GM21515 (cell line): ENCODE measurements around the gene ARAP1.

Source experiments
- ATAC-seq: cut with Tn5 transposase; IDR thresholded peaks from one replicate; pipeline ENCODE4 v1.9.1; 2021; ENCODE audit not compliant: unreplicated experiment

The ARAP1 gene

DNA sequence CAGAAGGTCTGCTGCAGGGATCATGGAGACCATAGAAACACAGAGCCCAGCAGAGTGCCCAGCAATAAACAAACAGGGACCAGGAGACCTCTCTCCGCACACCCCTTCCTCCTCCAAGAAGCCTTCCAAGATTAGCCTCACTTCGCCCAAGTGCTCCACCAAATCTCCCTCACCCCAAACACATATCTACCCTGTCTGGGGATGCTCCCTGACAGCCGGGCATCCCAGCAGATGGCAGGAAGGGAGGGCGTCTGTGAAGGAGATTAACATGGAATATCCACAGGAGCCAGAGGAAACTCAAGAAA lies 26.5 kb downstream of the ARAP1 start:
- no peak for ATAC-seq

DNA sequence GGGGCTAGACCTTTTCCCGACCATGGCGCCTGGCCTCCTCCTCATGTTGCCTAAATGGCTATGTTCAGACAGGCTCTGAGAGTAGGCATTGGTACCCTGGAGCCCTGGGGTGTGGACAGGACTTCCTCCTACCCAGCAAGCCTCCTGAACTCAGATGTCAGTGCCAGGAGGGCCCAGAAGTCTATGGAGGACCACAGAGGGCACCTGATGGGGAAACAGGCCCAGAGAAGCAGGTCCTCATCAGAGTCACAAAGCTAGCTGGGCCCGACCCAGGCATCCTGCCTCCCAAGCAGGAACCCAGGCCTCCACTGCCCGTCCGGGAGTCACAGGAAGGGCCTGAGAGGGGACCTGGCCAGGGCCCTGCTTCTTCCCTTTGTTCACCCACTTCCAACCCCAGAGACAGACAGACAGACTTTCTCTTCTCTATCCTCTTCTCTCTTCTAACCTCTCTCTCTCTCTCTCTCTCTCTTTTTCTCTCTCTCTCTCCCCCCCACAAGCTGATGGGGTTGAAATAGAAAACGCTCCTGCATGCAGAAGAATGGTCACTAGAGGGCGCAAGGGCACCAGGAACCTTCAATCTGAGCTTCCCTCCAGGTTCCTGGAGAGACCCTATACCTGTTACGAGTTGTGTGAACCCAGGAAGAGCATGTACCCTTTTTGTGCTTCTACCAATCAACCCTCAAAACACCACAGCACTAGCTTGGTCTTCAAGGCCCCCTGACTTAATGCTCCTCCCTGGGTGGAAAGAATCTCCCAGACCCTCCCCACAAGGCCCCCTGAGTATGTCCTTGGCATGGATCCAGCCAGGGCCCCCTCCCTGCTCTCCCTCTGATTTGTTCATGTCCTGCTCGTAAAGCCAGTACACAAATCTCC lies 27.1 kb downstream of the ARAP1 start:
- no peak for ATAC-seq

DNA sequence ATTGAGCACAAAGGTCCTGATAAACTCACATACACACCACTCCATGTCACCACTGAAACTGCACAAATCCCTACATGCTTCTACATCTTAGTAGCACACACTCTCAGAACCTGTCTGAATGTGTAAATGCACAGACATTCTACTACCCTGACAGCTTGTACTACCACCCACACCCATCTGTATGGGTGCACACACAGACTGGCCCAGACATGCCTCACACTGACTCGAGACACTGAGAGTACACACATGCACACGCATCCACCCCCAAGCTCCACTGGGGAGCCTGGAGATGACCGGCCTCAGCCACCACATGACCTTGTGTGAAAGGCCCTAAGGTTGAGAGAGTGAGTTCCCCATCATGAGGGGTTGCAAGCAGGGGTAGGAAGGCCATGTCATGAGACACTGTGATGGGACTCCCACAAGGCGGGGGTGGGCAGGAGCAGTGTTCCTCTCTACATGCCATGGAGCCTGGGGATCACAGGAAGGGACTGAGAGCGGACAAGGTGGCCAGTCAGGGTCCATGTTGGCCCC lies 28.1 kb downstream of the ARAP1 start:
- no peak for ATAC-seq

DNA sequence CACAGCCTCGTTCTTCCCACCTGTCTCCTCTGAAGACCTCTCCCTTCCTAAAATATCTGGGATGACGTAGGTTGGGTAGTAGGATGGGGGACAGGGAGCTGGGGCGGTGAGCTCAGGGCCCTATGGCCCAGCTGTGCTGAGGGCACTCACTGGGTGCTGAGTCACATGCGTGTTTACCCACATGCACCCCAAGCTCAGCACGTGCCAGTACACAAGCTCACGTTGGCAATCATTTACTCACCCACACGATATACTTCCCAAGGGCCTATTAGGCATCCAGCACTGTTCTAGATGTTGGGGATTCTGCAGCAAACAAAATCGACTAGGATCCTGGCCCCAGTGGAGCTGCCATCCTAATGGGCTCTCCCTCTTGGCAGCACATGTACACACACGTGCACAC lies 28.7 kb downstream of the ARAP1 start:
- no peak for ATAC-seq

DNA sequence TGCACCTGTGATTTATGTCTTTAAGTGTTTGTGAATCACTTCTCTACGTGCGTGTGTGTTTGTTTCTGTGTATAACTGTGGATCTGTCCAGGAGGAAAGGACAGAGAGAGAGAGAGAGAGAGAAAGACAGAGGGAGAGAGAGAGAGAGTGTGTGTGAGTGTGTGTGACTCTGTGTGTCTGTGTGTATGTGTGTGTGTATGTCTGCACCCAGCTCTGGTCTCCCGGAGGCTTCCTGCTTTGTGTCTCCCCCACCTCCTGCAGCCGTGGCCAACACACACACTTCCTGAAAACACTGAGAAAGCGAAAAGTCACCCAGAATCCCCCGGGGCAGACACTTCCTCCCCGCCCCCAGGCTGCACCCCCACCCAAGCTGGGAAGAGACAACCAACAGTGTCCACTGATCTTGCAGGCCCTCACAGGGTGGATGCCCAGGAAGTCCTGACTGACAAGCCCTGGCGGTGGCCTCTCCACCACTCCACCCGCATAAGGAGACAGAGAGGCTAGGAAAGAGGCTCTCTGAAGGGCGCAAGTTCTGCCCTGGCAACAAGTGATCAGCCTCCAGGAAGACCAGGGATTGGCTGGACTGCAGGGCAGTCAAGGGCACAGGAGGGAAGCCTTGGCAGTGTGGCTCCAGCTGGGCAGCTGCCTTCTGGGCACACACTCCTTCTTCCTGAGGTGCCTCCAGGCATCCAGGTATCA lies 30.0 kb downstream of the ARAP1 start:
- peak; percentile 63 for ATAC-seq

DNA sequence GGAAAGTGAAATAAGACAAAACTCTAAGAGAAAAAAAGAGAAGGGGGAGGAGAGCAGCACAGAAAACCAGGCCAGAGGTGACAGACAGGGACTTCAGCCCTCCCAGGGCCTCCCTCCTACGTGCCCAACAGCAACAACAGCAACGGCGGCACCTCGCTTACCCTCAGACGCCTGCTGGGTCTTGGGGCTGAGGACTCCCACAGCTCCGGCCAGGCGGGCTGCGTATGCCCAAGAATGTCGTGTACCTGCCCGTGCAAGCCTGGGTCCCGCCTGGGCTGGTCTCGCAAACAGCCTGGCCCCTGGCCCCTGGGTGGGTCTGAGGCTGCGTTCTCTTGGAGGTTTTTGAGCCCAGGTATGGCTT lies 30.5 kb downstream of the ARAP1 start:
- no peak for ATAC-seq

DNA sequence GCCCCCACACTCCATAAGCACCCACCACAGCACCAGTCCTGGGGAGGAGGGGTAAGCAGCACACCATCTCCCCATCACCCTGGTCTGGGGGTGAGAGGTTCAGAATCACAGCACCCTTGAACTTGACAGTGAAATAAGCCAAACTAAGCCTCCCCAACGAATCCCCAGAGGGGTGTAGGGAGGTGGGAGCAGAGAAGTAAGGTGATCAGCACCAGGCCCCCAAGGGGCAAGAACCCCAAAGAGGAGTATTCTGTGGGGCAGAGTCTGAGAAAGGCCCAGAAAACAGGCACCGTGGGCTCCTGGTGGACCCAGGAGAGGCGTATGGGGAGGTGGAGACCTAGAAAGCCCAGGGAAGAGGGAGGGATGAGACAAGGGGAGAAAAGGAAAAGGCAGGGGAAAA lies 30.9 kb downstream of the ARAP1 start:
- ATAC-seq, result no peak

DNA sequence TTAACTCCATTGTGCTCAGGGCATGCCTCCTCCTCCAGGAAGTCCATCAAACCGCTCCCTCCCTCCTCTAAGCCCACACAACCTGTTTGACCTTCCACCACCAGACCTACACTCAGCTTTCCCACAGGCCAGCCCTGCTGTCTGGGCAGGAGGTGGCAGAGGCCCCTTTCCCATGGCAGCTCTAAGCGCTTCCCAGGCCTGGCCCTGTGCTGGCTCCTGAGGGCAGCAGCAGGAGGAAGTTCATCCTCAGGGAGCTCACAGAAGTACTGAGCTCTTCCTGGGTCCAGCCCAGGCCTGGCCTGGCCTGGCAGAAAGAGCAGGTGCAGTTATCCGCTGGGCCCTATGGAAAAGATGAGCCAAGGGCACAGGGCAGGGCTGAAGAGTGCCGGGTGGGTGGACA lies 31.4 kb downstream of the ARAP1 start:
- no peak for ATAC-seq

DNA sequence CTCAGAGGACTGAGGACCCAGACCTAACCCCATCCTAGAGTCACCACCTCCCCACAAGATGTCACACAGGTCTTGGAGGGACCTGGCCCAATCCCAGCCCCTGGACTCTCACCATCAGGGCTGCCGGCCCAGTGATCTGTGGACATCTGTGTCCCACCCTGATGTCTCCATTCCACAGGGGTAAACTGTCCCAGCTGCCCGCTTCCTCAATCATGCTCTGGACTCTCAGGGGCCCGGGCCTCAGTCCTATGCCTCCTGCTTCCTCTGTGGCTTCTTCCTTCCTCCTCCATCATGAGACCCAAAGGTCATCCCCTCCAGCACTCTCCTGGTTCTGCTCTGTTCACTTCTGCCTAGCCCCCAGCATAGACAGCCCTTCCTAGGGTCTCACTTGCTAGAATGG lies 32.2 kb downstream of the ARAP1 start:
- no peak for ATAC-seq

DNA sequence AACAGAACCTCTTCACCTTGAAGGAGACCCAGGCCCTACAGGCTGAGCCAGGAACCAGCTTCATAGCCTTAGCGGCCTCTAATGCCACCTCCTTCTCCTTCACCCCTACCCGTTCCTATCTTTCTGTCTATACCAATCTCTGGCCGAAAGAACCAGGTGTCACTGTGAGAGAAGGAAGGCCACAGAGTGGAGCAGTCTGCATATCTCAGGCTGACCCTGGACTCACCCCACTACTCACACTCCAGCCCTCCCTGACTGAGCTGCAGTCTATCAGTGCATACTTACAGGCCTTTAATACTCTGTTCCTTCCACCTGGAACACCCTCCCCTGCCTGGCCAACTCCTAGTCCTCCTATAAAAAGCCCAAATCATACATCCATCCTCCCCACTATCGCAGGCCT lies 32.7 kb downstream of the ARAP1 start:
- no peak for ATAC-seq

DNA sequence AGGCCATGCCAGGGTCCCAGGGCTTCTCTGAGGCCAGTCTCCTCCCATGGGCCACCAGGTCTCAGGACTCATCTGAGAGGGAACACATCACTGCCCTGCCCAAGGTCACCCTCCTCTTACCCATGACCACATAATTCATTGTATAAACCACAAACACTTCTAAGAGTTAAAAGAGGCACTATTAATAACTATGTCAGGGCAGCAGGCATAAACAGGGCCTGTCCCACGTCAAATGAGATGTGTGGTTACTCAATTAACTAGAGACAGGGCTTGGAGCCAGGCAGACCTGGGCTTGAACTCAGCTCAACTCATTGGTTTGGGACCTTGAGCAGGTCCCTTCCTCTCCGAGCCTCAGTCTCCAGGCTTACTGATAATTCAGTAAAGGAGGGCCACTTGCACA lies 33.1 kb downstream of the ARAP1 start:
- no peak for ATAC-seq

DNA sequence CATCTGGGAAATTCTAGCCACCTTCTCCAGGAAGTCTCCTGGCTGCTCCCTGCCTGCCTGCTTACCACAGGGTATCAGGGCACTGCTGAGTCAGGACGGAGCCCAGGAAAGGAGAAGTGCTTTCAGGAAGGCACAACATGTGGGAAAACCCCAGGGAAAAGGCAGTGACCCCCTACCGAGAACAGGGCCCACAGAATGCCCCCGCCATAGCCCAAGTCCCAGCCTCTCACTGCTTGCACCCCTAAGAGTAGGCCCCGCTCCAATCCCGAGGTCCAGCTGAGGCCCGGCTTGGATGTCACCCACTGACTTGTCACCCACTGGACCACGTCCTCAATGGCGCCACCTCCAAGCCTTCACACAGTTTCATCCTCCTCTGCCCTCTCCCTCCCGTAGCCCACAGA lies 34.1 kb downstream of the ARAP1 start:
- ATAC-seq, result no peak

DNA sequence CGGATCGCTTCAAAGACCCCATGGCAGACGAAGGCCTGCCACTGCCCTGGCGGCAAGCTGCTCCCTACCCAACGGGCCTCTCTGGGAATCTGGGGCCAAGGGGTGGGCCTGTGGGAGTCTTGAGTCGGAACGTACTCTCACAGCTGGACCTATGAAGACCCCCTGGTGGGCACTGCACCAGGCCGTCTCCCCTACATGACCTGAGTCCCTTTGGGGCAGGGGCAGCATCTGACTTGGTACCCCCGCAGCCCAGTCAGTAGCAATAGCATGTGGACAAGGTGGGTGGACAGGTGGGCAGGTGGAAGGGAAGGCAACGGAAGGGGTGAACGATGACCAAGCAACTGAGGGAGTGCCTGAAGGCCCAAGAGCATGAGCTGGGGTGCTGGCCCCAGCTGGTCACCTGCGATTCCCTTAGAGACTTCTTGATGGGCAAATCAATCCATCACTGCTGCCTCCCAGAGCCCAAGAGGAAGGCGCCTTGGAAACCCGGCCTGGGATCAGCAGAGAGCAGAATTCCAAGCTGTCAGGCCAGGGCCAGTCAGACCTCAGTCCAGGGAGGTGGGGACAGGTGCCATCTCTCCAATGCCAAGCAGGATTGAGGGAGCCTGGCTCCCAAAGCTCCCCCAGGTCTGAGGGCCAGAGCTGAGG lies 35.3 kb downstream of the ARAP1 start:
- no peak for ATAC-seq

DNA sequence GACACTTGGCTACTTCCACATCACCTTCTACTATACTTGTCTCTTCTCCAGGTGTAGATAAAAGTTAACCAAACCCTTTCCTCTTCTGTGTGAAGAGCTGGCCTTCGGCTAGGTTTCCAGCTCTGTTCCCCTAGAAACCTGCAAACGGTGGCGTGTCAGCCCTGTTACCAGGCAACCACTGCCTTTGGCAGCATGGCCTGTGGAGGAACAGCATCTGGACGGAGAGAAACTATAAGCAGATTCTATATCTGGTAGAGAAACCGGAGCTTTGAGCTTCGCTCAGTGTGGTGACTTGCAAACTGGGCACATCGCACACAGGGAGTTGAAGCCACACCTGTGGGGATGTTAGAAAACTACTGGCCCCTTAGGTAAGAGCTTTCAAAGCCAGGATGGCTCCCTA lies 35.9 kb downstream of the ARAP1 start:
- ATAC-seq, result no peak

DNA sequence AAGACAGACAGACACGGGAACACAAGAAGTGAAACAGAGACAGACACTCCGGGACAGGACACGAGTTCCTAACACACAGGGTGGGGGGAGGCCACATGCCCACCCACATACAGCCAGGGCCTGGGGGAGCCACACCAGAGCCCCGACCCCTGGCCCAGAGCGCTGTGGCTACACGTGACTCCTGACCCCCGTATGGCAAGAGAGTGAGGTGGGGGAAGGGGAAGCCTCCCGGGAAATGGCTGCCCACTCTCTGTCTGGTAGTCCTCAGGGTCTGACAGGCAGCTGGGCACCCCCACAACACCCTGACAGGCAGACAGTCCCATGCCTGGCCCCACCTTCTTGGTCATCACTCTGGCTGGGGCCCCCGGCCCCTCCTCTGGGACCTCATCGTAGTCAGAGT lies 39.4 kb downstream of the ARAP1 start:
- ATAC-seq, result no peak

DNA sequence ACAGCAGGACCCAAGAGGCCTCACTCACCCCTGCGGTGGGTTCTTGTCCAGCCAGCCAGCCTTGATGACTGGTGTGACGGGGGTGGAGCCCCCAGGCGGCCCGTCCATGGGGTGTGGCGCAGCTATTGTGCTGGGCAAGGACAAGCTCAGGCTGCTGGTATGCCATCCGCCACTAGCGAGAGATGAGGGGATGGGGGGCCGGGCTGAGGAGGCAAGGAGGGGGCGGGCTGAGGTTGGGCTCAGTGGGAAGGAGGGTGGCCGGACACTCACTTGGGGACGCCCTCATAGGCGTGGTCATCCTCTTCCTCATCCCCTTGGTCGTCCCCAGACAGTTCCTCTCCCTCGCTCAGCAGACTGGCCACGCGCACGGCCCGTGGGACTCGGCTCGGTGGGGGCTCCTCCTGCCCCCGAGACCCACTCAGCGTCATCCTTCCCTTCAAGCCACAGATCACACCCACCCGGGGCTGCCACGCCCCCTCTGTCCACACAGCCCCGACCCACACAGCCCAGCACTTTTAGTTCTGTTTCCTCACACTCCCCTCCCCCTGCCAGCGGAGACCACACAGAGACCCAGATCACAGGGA lies 39.9 kb downstream of the ARAP1 start:
- no peak for ATAC-seq

DNA sequence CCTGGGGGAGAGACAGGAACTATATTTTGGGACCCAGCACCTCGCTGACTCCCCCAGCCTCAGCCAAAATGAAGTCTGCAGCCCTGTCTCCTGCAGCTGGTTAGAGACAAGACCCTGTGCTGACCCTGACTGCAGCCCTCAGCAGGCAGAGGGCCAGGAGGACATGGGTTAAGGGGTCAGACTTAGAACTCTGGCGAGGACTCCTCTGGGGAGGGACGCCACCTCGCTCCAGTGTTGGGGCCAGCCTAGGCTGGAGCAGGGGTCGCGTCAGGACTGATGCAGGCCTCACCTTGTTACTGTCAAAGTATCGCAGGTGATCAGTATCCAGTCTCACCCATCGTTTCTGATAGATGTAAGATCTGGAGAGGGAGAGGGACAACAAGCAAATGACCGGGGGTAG lies 41.1 kb downstream of the ARAP1 start:
- ATAC-seq, result no peak

DNA sequence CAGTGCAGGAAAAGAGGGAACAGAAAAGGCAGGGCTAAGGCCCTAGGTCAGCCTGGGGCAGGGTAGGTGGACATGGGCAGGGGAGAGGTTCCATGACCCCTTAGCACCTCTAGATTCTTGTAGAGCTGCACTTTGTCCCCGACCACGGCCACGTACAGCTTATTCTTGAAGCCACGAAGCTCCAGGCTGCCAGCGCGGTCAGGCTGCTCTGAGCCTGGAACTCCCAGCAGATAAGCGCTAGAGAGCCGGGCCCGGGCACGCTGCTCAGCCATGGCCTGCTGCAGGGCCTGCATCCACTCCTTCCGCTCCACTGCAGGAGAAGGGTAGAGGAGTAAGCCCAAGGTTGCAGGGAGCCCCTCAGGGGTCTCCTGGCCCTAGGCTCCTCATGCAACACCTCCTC lies 41.9 kb downstream of the ARAP1 start:
- no peak for ATAC-seq

DNA sequence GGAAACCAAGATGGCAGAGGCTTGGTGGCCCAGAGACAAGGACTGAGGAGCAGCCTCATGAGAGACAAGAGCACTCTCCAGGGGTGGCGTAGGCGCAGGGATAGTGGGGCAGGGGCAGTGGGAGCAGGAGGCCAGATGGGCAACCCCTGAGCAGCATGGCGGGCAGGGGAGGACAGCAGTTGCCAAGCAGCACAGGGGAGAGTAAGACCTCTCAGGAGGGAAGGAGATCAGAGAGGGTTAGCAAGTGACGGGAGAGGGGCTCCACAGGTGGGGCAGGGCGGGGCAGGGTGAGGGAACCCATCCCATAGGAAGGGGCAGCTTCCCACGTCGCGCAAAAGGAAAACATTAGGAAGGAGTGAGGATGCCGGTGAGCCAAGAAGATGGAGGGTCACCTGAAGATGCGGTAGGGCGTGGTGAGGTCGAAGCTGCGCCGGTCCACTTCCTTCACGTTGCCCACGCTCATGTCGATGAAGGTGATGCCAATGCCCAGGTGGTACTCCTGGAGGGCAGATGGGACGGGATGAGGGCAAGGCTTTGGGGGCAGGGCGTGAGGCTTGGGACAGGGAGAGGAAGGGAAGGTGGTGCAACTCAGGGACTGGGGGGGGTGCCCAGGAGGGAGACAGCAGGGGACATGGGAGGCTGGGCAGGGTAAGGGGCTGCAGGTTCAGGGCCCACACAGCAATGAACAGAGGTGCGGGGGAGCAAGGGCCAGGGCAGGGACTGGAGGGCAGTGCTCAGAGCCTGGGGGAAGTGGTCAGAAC lies 42.5 kb downstream of the ARAP1 start:
- no peak for ATAC-seq

DNA sequence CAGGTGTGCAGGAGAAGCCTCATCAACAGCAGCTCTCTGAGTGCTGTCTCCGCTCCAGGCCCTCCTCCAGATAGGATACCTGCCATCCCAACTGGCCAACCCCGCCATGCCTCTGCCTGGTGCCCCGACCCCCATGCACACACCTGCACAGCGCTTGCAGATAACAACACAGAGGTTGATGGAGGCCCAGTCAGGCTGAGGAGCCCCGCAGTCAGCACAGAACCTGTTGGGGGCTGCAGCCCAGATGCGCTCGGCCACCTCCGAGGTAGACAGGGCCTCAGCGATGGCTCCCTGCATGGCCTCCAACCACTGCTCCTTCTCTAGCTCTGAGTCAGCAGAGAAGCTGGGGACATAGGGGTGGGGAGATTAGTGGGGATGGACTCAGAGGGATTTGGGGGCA lies 45.2 kb downstream of the ARAP1 start:
- no peak for ATAC-seq

DNA sequence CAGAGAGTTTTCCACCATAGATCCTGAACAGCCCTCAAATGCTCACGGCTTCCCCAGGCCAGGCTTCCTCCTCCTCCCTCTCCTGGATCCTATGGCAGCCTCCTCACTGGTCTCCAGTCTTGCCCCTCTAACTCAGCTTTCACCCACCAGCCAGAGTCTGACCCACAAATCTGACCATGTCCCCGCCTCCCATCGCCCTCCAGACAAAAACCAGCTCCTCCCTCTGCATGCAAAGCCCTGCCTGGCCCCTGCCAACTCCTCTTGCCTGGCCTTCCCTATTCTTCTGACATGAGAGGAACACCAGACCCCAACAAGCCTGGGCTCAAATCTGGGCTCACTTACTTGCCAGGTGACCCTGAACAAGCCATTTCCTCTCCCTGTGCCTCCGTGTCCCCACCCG lies 45.6 kb downstream of the ARAP1 start:
- ATAC-seq, result no peak
